ENCODE results near the gene ASCC2.

The ASCC2 gene

GRCh38 chr22:29765905-29766631 lies 72.0 kb downstream of the ASCC2 start:
- H3K9ac ChIP-seq, result no peak overlapping the region
- H3K9me3 ChIP-seq (ENCODE audit: control insufficient read depth, low read length), result no peaks in the 10 kb centered on the region
- peak overlapping the region; percentile 98 for H3K4me3 ChIP-seq (ENCODE audit: low read depth, low read length)
- H3K36me3 ChIP-seq (ENCODE audit: control insufficient read depth, insufficient read depth, low read length), result no peaks in the 10 kb centered on the region
- H3K27ac ChIP-seq, result peak overlapping the region; percentile 95
- peaks cover 10% of the 10 kb centered on the region for H3K79me2 ChIP-seq
- no peaks in the 10 kb centered on the region for H3K4me1 ChIP-seq
- H3K4me2 ChIP-seq (ENCODE audit: low read length), result peak overlapping the region; percentile 98
- H2AFZ ChIP-seq, result peak overlapping the region; percentile 93
- TF ChIP-seq CTCF (IDR thresholded peaks at IDR 0.05), result no peak
- no peaks in the 10 kb centered on the region for H3K27me3 ChIP-seq (ENCODE audit: control insufficient read depth, insufficient read depth, low read length)

- H3K9me3 ChIP-seq (ENCODE audit: control insufficient read depth, low read length), result no peaks in the 10 kb centered on the region
- H2AFZ ChIP-seq, result no peak overlapping the region
- TF ChIP-seq CTCF (IDR thresholded peaks at IDR 0.05), result no peak
- H3K27ac ChIP-seq, result no peak overlapping the region
- no peak overlapping the region for H3K4me3 ChIP-seq (ENCODE audit: low read depth, low read length)
- no peak overlapping the region for H3K4me2 ChIP-seq (ENCODE audit: low read length)
- no peaks in the 10 kb centered on the region for H3K4me1 ChIP-seq
- no peaks in the 10 kb centered on the region for H3K27me3 ChIP-seq (ENCODE audit: control insufficient read depth, insufficient read depth, low read length)
- H3K9ac ChIP-seq, result no peak overlapping the region
- H3K36me3 ChIP-seq (ENCODE audit: control insufficient read depth, insufficient read depth, low read length), result no peaks in the 10 kb centered on the region
- peaks cover 10% of the 10 kb centered on the region for H3K79me2 ChIP-seq
Observed at GRCh38 chr22:29762263-29762662, 75.8 kb downstream of the ASCC2 start.

- Histone ChIP-seq H3K27me3 (ENCODE audit: control insufficient read depth, insufficient read depth, low read length) (no peaks in the 10 kb centered on the region), H3K9me3 (ENCODE audit: control insufficient read depth, low read length) (no peaks in the 10 kb centered on the region), H3K27ac (no peak overlapping the region), H3K4me1 (no peaks in the 10 kb centered on the region), H3K79me2 (peaks cover 5% of the 10 kb centered on the region), H3K9ac (no peak overlapping the region), H2AFZ (no peak overlapping the region), H3K4me3 (ENCODE audit: low read depth, low read length) (no peak overlapping the region), H3K4me2 (ENCODE audit: low read length) (no peak overlapping the region), H3K36me3 (ENCODE audit: control insufficient read depth, insufficient read depth, low read length) (no peaks in the 10 kb centered on the region)
- TF ChIP-seq CTCF (IDR thresholded peaks at IDR 0.05), result no peak
Observed at GRCh38 chr22:29758959-29759358, 79.1 kb downstream of the ASCC2 start.

GRCh38 chr22:29758068-29758622 lies 79.9 kb downstream of the ASCC2 start:
- Histone ChIP-seq H3K4me3 (ENCODE audit: low read depth, low read length) (no peak overlapping the region), H3K9ac (no peak overlapping the region), H3K27me3 (ENCODE audit: control insufficient read depth, insufficient read depth, low read length) (no peaks in the 10 kb centered on the region), H3K9me3 (ENCODE audit: control insufficient read depth, low read length) (no peaks in the 10 kb centered on the region), H3K4me2 (ENCODE audit: low read length) (no peak overlapping the region), H3K79me2 (peaks cover 5% of the 10 kb centered on the region), H3K27ac (no peak overlapping the region), H3K36me3 (ENCODE audit: control insufficient read depth, insufficient read depth, low read length) (no peaks in the 10 kb centered on the region), H2AFZ (no peak overlapping the region), H3K4me1 (no peaks in the 10 kb centered on the region)
- TF ChIP-seq CTCF (IDR thresholded peaks at IDR 0.05), result no peak

GRCh38 chr22:29757096-29757495 lies 81.0 kb downstream of the ASCC2 start:
- H3K9ac ChIP-seq, result no peak overlapping the region
- TF ChIP-seq CTCF (IDR thresholded peaks at IDR 0.05), result no peak
- H3K9me3 ChIP-seq (ENCODE audit: control insufficient read depth, low read length), result no peaks in the 10 kb centered on the region
- no peak overlapping the region for H2AFZ ChIP-seq
- H3K4me3 ChIP-seq (ENCODE audit: low read depth, low read length), result no peak overlapping the region
- no peak overlapping the region for H3K27ac ChIP-seq
- H3K27me3 ChIP-seq (ENCODE audit: control insufficient read depth, insufficient read depth, low read length), result no peaks in the 10 kb centered on the region
- peaks cover 5% of the 10 kb centered on the region for H3K79me2 ChIP-seq
- H3K36me3 ChIP-seq (ENCODE audit: control insufficient read depth, insufficient read depth, low read length), result no peaks in the 10 kb centered on the region
- H3K4me2 ChIP-seq (ENCODE audit: low read length), result no peak overlapping the region
- H3K4me1 ChIP-seq, result no peaks in the 10 kb centered on the region
